ENCODE data around the gene KCTD10. TPM values are rescaled to one million over a fixed set of nuclear protein-coding genes. Genes with fewer than 3 reads are reported as not detected.

The KCTD10 gene
- total and polyA plus RNA-seq, 9 of the 15 experiments (the other 6 are each of a cell fraction or from before 2014, with no cell fraction given): 1.9 to 37.5 (median 15.7) TPM

DNA sequence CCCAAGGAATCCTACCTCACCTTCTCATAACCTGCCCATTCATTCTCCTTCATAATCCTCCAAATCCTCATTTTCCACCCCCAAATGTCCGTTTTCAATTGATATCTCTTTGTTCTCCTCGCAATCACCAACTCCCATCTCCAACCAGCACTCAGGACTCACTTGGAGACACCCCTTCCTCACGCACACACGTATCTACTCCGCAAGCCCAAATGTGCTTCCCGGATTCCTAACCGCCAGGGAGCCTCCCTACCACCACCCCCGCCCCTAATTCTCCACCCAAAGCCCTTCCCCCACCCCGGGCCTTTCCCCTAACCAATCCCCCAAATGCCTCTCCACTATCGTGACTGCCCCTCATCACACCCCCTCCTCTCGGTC lies 304 bp downstream of the KCTD10 start (continued):
- TF ChIP-seq, protein P1, sequence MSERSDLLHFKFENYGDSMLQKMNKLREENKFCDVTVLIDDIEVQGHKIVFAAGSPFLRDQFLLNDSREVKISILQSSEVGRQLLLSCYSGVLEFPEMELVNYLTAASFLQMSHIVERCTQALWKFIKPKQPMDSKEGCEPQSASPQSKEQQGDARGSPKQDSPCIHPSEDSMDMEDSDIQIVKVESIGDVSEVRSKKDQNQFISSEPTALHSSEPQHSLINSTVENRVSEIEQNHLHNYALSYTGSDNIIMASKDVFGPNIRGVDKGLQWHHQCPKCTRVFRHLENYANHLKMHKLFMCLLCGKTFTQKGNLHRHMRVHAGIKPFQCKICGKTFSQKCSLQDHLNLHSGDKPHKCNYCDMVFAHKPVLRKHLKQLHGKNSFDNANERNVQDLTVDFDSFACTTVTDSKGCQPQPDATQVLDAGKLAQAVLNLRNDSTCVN (CRISPR knock-in tag; IDR thresholded peaks at IDR 0.05): 0 out of 2 replicates have a peak, but pooled peaks have one; percentile 39

DNA sequence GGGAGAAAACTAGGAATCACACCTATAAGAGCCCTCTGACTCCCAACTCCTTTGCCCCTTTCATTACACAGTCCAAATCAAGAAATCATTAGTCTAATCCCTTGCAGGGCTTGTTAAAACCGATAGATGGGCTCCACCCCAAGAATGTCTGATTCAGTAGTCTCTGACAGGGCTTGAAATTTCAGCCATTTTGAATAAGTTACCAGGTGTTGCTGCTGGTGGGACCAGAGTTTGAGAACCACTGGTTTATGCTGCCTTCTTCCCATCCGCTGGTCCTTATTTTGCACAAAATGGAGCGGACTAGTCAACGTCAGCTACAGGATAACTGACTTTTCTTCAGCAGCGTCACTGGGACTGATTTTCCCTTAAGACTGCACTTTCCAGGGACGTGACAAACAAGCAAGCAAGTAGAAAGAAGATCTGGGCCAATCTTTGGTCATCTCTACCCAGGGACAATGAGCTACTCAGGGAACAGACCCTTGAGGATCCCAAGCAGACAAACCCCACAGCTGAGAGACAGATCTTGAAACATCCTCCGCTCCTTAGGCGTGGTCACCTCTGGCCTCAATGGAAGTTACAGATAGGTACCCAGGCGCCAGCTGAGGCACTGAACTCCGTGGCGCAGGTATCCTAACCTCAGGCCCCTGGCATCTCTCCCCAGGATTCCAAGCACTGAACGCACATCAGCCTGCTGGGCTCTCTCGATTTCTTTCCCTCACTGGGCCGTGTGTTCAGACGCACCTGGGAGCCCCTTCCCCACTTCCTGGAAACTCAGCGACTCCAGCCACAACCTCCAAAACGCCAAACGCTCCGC lies 900 bp downstream of the KCTD10 start:
- Histone ChIP-seq H3K9me3 (replicated peaks; ENCODE audit: control insufficient read depth, insufficient read depth, low read depth, low read length) (no peaks in the 10 kb centered on the region), H3K4me2 (ENCODE audit: insufficient read depth, low read length) (peak overlapping the region; percentile 88), H3K4me1 (replicated peaks in 1 of 2; ENCODE audit: control insufficient read depth in 2 of 2, insufficient read depth in 2 of 2, low read length in 2 of 2) (peaks cover 9 to 13% of the 10 kb centered on the region in 2 experiments; a peak in 4 of 5 replicates), H4K20me1 (replicated peaks; ENCODE audit: control insufficient read depth, insufficient read depth, low read length) (0 out of 2 replicates have a peak, but pooled peaks cover 7% of the 10 kb centered on the region), H3K27ac (ENCODE audit: extremely low read depth, low read depth, low read length) (peak overlapping the region; percentile 98), H3K27me3 (ENCODE audit: control insufficient read depth in 2 of 2, insufficient read depth in 2 of 2, low read length in 2 of 2) (no peaks in the 10 kb centered on the region), H2AFZ (ENCODE audit: low read depth, low read length) (peak overlapping the region; percentile 95), H3K9me1 (ENCODE audit: control insufficient read depth, insufficient read depth, low read length) (peaks cover 4% of the 10 kb centered on the region), H3K9ac (ENCODE audit: insufficient read depth in 1 of 2, low read depth in 2 of 2, low read length in 2 of 2) (peak overlapping the region; percentile 96 to 100), H3K4me3 (peak overlapping the region; percentile 76), H3K79me2 (ENCODE audit: control insufficient read depth, insufficient read depth, low read length) (peaks cover 72% of the 10 kb centered on the region), H3K36me3 (ENCODE audit: control insufficient read depth, insufficient read depth, low read length) (no peaks in the 10 kb centered on the region)
- 15% methylated on average over 19 of the region's 19 CpGs for WGBS (ENCODE audit: insufficient coverage, low coverage, missing lambda C conversion rate)
- ATAC-seq: peak; percentile 26
- TF ChIP-seq HDAC1 (IDR thresholded peaks at IDR 0.05): no peak
- 0 out of 2 replicates have a peak, but pooled peaks have one; percentile 37 for TF ChIP-seq ZBTB7A (IDR thresholded peaks at IDR 0.05; ENCODE audit: borderline replicate concordance, control insufficient read depth, low read depth, low read length)
- no peak for TF ChIP-seq CBFA2T2 (conservative IDR thresholded peaks at IDR 0.05)
- 0 out of 2 replicates have a peak, but pooled peaks have one; percentile 21 for TF ChIP-seq ZNF431 (CRISPR knock-in tag; IDR thresholded peaks at IDR 0.05)
- TF ChIP-seq ZC3H4 (CRISPR knock-in tag; IDR thresholded peaks at IDR 0.05; ENCODE audit: borderline replicate concordance): no peak
- TF ChIP-seq, protein P2, sequence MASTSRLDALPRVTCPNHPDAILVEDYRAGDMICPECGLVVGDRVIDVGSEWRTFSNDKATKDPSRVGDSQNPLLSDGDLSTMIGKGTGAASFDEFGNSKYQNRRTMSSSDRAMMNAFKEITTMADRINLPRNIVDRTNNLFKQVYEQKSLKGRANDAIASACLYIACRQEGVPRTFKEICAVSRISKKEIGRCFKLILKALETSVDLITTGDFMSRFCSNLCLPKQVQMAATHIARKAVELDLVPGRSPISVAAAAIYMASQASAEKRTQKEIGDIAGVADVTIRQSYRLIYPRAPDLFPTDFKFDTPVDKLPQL (IDR thresholded peaks at IDR 0.05; ENCODE audit: extremely low read depth, insufficient read length): no peak
- no peak for TF ChIP-seq ZNF695 (CRISPR knock-in tag; IDR thresholded peaks at IDR 0.05)
- no peak for TF ChIP-seq ETV1 (tag; conservative IDR thresholded peaks at IDR 0.05; ENCODE audit: low read depth)
- TF ChIP-seq, protein P3, sequence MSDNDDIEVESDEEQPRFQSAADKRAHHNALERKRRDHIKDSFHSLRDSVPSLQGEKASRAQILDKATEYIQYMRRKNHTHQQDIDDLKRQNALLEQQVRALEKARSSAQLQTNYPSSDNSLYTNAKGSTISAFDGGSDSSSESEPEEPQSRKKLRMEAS (CRISPR knock-in tag; IDR thresholded peaks at IDR 0.05): 0 out of 2 replicates have a peak, but pooled peaks have one; percentile 14
- intact Hi-C loops (cut with micrococcal nuclease) (loop anchor here (5.0 kb wide), 1 partner anchor 44 kb away; no protein-coding TSS in a partner anchor), in situ Hi-C loops (cut with MboI) (no loop called here)
- peak in 1 of 4 experiments; percentile 25 for DNase-seq (ENCODE audit: extremely low read depth in 1 of 4, low spot score in 3 of 4)
- TSS peak; percentile 64 for BruUV-seq (replicated peaks)
- FAIRE-seq: no peak
- CTCF ChIA-PET (ENCODE audit: low intra/inter-chr PET ratio): no interaction called here
- POLR2A ChIA-PET: interaction anchor here (0.9 to 1.3 kb wide), 2 partner anchors 8 to 9 kb away, joined by 3 to 5 read pairs; no protein-coding TSS in a partner anchor
